A673 (cell line): Measurements from ENCODE around the gene LMCD1. TPM values are rescaled to one million over a fixed set of nuclear protein-coding genes. Genes with fewer than 3 reads are reported as not detected.

ENCODE experiments used
- BruUV-seq: library from RNA; stranded (reverse); fragments of 400-500 nt; replicated peaks from 2 replicates; lab custom pipeline; 2021; lab: Mats Ljungman, UMichigan
- CTCF ChIA-PET: fragments of 300-600 bp; sonication (Branson Sonifier 250); formaldehyde crosslinking; loops from one replicate; lab custom pipeline; 2022; ENCODE audit warnings: antibody characterized with exemption; lab: Charles Lee
- POLR2A ChIA-PET: fragments of 300-600 bp; sonication (Branson Sonifier 250); formaldehyde crosslinking; loops from one replicate; lab custom pipeline; 2022; ENCODE audit warnings: antibody characterized with exemption; ENCODE audit not compliant: low non-redundant PET; lab: Charles Lee
- DNase-seq: peaks from one replicate; pipeline ENCODE4 v3.0.0-alpha.2; 2015; ENCODE audit warnings: low spot score
- H3K27ac ChIP-seq: fragments of 200-600 bp; sonication (generic); 2 replicates; pipeline ENCODE4 v1.5.1; 2016; ENCODE audit warnings: mixed run types, low read depth, mild to moderate bottlenecking, mixed read lengths, antibody characterized with exemption, low read length; ENCODE audit not compliant: poor library complexity, severe bottlenecking
- H3K27me3 ChIP-seq: fragments of 200-600 bp; sonication (generic); replicated peaks from 2 replicates; pipeline ENCODE4 v1.6.1; 2017; ENCODE audit warnings: mixed run types, low read depth, mild to moderate bottlenecking, mixed read lengths, antibody characterized with exemption, low read length; ENCODE audit not compliant: insufficient read depth, poor library complexity
- H3K36me3 ChIP-seq: fragments of 200-600 bp; sonication (generic); 2 replicates; pipeline ENCODE4 v1.6.1; 2016; ENCODE audit warnings: mixed run types, mild to moderate bottlenecking, mixed read lengths, antibody characterized with exemption, low read length; ENCODE audit not compliant: insufficient read depth, poor library complexity, severe bottlenecking
- H3K4me1 ChIP-seq: fragments of 200-600 bp; sonication (generic); 2 replicates; pipeline ENCODE4 v1.6.1; 2017; ENCODE audit warnings: mixed run types, mild to moderate bottlenecking, mixed read lengths, antibody characterized with exemption, low read length; ENCODE audit not compliant: insufficient read depth, poor library complexity, severe bottlenecking
- H3K4me3 ChIP-seq: fragments of 200-600 bp; sonication (generic); 2 replicates; pipeline ENCODE4 v1.5.1; 2016; ENCODE audit warnings: low read depth, mixed run types, mild to moderate bottlenecking, mixed read lengths, low read length; ENCODE audit not compliant: poor library complexity, severe bottlenecking
- H3K9me3 ChIP-seq: fragments of 200-600 bp; sonication (generic); 2 replicates; pipeline ENCODE4 v1.6.1; 2016; ENCODE audit warnings: mixed run types, low read depth, mild to moderate bottlenecking, mixed read lengths, antibody characterized with exemption, low read length; ENCODE audit not compliant: poor library complexity, severe bottlenecking
- CTCF ChIP-seq: fragments of 300-800, 200-600 bp; sonication (generic); conservative IDR thresholded peaks from 2 replicates; pipeline ENCODE4 v1.5.1; 2017; ENCODE audit warnings: low read depth, mild to moderate bottlenecking, antibody characterized with exemption, low read length, moderate library complexity, mixed read lengths
- EZH2 ChIP-seq: fragments of 200-600 bp; sonication (generic); IDR thresholded peaks from 2 replicates; pipeline ENCODE4 v1.6.1; 2017; ENCODE audit warnings: borderline replicate concordance, low read depth, mild to moderate bottlenecking, mixed read lengths, antibody characterized with exemption, low read length; ENCODE audit not compliant: poor library complexity, severe bottlenecking
- intact Hi-C: fragments of 100-400 bp; cut with micrococcal nuclease; formaldehyde crosslinking; loops from one replicate; pipeline ENCODE4 v1.10.0; 2022; ENCODE audit not compliant: unreplicated experiment
- total RNA-seq: library from RNA; stranded (reverse); gene quantifications from 2 replicates; pipeline ENCODE4 v1.2.3, GENCODE V29; 2021

Gene LMCD1
- total RNA-seq, 1 experiment from 2014 or later: 4.3 TPM

GRCh38 chr3:8599146-8599545, 97.5 kb downstream of the LMCD1 start:
- H3K27ac ChIP-seq: no peak overlapping the region
- ChIA-PET CTCF (no interaction called here), POLR2A (no interaction called here)
- H3K9me3 ChIP-seq: no peaks in the 10 kb centered on the region
- H3K27me3 ChIP-seq: no peaks in the 10 kb centered on the region
- H3K4me1 ChIP-seq: no peaks in the 10 kb centered on the region
- H3K4me3 ChIP-seq: no peak overlapping the region
- TF ChIP-seq CTCF: no peak
- TF ChIP-seq EZH2: no peak
- no TSS peak for BruUV-seq
- no peaks in the 10 kb centered on the region for H3K36me3 ChIP-seq
- no peak for DNase-seq
- intact Hi-C loops: no loop called here

- BruUV-seq: no TSS peak
- Histone ChIP-seq H3K4me1 (no peaks in the 10 kb centered on the region), H3K9me3 (no peaks in the 10 kb centered on the region), H3K4me3 (no peak overlapping the region), H3K27me3 (no peaks in the 10 kb centered on the region), H3K36me3 (no peaks in the 10 kb centered on the region), H3K27ac (no peak overlapping the region)
- ChIA-PET CTCF (no interaction called here), POLR2A (no interaction called here)
- no peak for TF ChIP-seq EZH2
- TF ChIP-seq CTCF: no peak
- intact Hi-C loops: no loop called here
- DNase-seq: no peak
These were observed 98.8 kb downstream of the LMCD1 start for GRCh38 chr3:8600457-8600856.

DNA sequence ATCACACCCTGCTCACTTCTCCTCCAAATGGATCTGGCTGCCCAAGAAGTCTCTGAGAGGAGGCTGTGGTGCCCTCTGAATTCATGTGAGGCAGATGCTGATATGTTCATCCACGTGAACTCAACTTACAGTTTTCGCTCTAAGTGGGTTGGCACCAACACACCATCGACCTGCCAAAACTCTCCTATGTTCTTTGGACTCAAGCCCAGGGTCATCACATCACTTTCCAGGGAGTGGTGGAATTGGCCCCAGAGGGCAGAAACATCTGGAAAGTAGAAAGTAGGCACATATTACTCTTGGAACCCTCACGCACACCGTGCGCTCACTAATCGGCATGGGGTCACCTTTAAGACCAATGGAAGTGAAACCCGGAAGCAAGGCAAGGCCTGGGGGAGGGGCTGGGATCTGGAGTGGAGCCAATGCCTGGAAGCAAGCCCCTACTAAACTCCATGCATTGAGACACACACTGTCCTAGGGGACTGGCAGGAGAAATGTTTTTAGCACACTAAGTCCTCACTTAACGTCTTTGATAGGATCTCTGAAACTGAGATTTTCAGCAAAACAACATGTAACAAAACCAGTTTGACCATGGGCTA, 101.6 kb downstream of the LMCD1 start:
- no peak for DNase-seq
- BruUV-seq: no TSS peak
- Histone ChIP-seq H3K9me3 (no peaks in the 10 kb centered on the region), H3K4me3 (no peak overlapping the region), H3K4me1 (no peaks in the 10 kb centered on the region), H3K27me3 (no peaks in the 10 kb centered on the region), H3K27ac (no peak overlapping the region), H3K36me3 (no peaks in the 10 kb centered on the region)
- intact Hi-C loops: no loop called here
- TF ChIP-seq CTCF: no peak
- ChIA-PET CTCF (no interaction called here), POLR2A (no interaction called here)
